A549 (cell line): ENCODE measurements around the gene WDR3.

Experiments used
- CTCF ChIP-seq: fragments of >200 bp; sonication (Bioruptor Twin); formaldehyde crosslinking; IDR thresholded peaks from 3 replicates; pipeline ENCODE4 v1.5.1; 2016
- EP300 ChIP-seq, 2 experiments: fragments of >200 bp; sonication (Bioruptor Twin); formaldehyde crosslinking; IDR thresholded peaks; 2 replicates in 1 of 2; 3 replicates in 1 of 2; pipeline ENCODE4 v1.6.1; 2016 to 2017
- MAX ChIP-seq: IDR thresholded peaks from 2 replicates; pipeline ENCODE4 v1.6.1; 2012
- RAD21 ChIP-seq, 2 experiments: fragments of >200 bp in 1 of 2; sonication (Bioruptor Twin) in 1 of 2; formaldehyde crosslinking in 1 of 2; IDR thresholded peaks in 1 of 2; conservative IDR thresholded peaks in 1 of 2; 2 replicates in 1 of 2; 3 replicates in 1 of 2; pipeline ENCODE4 v1.6.1; 2012 to 2018; ENCODE audit warnings: inconsistent platforms in 1 of 2
- REST ChIP-seq: fragments of 200-600 bp; sonication (generic); IDR thresholded peaks from 2 replicates; pipeline ENCODE4 v1.6.1; 2016; ENCODE audit warnings: antibody characterized with exemption, mild to moderate bottlenecking, moderate library complexity
- ZC3H11A ChIP-seq: fragments of 450-650 bp; IDR thresholded peaks from 2 replicates; pipeline ENCODE4 v1.6.1; 2014; ENCODE audit warnings: antibody characterized with exemption, mild to moderate bottlenecking

- TF ChIP-seq REST: no peak
- no peak for TF ChIP-seq CTCF
- TF ChIP-seq RAD21 (conservative IDR thresholded peaks at IDR 0.05 in 1 of 2, IDR thresholded peaks at IDR 0.05 in 1 of 2): no peak
- no peak for TF ChIP-seq EP300 (IDR thresholded peaks at IDR 0.05)
- TF ChIP-seq MAX: no peak
- TF ChIP-seq ZC3H11A: no peak
These were observed 25.1 kb upstream of the WDR3 start for GRCh38 chr1:117904485-117904884.
